Activated CD8-positive, alpha-beta memory T cell treated with anti-CD3 and anti-CD28 coated beads, Interleukin-2, amount 50 U/mL, for 1 hour (primary cell): ENCODE results near the gene ADGRA1.
"Not testable (repeated sequence)": the region's sequence is repeated elsewhere in the genome, so short reads cannot be mapped to it uniquely, and the experiment has no call there.

Experiments used
- DNase-seq: peaks from one replicate; pipeline ENCODE4 v3.0.0-alpha.2; 2020; ENCODE audit errors: extremely low read depth

ADGRA1 gene

DNA sequence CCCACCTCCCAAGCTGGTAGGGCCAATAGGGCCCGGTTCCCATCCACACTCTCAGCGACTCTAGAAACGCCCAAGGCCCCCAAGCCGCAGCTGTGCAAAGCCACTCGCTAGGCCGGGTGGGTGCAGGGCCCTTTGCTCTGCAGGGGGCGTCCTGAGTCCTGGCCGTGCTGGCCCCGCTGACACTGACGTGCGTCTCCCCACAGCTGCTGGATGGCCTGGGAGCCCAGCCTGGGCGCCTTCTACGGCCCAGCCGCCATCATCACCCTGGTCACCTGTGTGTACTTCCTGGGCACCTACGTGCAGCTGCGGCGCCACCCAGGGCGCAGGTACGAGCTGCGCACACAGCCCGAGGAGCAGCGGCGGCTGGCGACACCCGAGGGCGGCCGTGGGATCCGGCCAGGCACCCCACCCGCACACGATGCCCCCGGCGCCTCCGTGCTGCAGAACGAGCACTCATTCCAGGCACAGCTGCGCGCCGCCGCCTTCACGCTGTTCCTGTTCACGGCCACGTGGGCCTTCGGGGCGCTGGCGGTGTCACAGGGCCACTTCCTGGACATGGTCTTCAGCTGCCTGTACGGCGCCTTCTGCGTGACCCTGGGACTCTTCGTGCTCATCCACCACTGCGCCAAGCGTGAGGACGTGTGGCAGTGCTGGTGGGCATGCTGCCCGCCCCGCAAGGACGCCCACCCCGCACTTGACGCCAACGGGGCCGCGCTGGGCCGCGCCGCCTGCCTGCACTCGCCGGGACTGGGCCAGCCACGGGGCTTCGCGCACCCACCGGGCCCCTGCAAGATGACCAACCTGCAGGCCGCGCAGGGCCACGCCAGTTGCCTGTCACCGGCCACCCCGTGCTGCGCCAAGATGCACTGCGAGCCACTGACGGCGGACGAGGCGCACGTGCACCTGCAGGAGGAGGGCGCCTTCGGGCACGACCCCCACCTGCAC lies 40.7 kb downstream of the ADGRA1 start:
- DNase-seq = no peak

DNA sequence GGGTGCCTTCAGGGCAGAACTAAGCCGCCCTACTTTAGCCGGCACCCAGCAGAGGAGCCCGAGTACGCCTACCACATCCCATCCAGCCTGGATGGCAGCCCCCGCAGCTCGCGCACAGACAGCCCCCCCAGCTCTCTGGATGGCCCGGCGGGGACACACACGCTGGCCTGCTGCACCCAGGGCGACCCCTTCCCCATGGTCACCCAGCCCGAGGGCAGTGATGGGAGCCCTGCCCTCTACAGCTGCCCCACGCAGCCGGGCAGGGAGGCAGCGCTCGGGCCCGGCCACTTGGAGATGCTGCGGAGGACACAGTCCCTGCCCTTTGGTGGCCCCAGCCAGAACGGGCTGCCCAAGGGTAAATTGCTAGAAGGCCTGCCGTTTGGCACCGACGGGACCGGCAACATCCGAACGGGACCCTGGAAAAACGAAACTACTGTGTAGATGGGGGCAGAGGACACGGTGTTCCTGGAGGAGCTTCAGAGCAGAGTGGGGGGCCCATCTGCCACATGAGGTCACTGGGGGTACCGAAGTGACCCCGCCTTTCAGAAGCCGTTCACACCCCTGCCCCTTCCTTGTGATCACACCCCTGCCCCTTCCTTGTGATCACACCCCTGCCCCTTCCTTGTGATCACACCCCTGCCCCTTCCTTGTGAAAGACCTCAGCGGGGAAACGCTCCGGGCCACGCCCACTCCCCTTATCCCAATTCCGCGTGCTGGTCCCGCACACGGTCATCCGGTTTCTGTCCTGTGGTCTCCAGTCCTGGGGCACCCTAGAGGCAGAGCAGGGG lies 41.5 kb downstream of the ADGRA1 start:
- DNase-seq = no peak

DNA sequence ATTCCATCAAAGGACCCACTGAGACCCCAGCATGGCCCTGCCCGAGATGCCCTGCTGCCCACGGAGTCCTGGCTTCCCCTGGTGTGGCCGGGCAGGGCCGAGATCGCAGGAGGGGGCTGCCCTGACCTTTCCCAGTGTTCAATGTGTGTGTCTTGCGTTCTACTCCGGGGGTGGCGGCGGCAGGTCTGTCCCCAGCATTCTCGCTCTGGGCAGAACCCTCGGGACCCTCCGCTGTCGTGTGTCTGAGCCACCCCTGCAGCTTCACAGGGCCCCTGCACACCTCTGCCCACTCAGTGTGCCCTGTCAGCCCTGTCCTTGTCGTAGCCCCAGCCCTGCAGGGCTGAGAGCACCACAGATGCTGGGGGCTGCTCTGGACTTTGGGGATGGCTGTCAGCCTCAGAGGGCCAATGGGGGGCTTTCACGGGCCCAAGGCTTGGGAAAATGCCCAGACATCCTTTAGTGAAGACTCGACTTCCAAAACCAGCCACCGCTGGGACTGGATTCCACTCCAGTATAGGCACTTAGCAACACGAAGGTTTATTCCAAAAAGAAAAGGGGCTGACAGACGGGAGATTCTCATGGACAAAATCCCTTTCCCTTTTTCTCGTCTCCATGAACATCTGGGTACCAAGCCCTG lies 42.3 kb downstream of the ADGRA1 start:
- no peak for DNase-seq

DNA sequence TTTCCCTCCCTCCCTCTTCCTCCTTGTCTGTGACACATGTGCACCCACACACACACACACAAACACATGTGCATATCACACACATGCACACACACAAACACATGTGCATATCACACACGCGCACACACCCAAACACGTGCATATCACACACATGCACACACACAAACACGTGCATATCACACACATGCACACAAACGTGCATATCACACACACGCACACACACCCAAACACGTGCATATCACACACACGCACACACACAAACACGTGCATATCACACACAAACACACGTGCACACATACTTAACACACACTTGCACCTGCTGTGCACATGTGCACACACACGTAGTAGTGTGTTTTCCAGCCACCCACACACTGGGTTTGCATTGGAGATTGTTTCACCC lies 42.9 kb downstream of the ADGRA1 start:
- no peak for DNase-seq

DNA sequence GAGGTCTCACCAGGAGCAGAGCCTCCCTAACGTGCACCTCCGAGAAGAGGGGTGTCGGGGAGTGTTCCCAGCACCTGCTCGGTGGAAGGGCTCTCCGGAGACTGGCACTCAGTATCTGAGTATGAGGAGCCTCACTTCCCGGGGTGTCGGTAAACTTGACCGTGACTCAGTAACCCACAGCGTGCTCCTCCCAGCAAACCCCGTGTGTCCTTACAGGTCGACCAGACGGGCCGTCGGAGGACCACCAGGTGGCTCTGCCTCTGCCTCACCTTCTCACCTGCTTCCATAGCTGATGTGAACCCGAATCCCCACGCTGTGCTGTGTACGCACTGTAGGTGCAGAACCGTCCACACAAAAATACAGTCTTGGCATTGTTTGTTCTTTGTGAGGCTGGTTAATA lies 43.3 kb downstream of the ADGRA1 start:
- DNase-seq = no peak

DNA sequence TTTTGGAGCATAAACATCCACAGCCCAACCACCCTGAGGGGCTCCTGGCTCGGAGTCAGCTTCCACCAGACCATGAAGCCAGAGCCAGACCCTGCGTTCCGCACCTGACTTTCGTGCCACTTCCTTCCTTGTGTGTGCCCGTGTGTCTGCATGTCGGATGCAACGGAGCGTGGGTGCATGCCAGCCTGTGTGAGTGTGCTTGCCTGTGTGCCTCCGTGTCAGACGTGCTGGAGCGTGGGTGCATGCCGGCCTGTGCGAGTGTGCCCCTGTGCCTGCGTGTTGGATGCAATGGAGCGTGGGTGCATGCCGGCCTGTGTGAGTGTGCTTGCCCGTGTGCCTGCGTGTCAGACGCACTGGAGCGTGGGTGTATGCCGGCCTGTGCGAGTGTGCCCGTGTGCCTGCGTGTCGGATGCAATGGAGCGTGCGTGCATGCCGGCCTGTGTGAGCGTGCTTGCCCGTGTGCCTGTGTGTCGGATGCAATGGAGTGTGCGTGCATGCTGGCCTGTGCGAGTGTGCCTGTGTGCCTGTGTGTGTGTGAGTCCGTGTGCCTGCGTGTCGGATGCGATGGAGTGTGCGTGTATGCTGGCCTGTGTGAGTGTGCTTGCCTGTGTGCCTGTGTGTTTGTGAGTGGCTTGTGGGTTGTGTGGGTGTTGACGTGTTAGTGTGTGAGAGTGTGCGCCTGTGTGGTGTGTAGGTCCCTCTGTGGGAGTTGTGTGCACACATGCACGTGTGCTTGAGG lies 44.2 kb downstream of the ADGRA1 start:
- no peak for DNase-seq

DNA sequence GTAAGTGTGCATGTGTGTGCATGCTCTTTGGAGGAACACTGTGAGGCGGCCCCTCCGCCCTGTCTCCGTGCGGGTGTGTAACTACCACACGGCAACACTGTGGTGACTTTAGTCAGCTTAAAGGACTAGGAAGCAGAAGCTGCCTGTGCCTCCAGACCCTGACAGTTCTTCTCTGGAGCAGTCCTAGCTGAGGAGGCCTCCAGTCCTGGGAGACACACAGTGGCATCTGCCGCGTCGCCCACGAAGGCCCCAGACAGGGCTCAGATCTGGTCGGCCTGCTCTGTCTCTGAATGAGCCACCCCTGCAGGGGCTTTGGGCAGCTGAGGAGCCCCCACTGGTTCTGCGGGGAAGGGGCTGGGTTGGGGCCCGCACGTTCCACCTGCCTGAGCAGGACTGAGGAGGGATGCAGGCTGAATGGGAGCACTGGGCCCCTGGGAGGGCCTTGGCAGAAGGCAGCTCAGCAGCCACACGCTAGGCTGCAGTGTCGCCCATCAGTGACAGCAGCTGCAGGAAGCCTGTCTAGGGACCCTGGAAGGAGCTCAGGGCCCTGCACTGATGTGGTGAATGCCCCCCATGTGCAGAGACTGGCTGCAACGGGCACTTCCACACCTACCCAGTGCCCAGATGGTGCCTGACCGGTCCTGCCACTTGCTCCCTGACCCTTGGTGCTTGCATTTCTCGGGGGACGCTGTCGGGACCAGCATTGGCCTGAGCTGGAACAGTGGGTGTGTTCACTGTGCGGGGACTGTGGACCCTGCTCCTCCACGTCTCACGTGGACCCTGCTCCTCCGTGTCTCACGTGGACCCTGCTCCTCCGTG lies 45.0 kb downstream of the ADGRA1 start:
- no peak for DNase-seq

DNA sequence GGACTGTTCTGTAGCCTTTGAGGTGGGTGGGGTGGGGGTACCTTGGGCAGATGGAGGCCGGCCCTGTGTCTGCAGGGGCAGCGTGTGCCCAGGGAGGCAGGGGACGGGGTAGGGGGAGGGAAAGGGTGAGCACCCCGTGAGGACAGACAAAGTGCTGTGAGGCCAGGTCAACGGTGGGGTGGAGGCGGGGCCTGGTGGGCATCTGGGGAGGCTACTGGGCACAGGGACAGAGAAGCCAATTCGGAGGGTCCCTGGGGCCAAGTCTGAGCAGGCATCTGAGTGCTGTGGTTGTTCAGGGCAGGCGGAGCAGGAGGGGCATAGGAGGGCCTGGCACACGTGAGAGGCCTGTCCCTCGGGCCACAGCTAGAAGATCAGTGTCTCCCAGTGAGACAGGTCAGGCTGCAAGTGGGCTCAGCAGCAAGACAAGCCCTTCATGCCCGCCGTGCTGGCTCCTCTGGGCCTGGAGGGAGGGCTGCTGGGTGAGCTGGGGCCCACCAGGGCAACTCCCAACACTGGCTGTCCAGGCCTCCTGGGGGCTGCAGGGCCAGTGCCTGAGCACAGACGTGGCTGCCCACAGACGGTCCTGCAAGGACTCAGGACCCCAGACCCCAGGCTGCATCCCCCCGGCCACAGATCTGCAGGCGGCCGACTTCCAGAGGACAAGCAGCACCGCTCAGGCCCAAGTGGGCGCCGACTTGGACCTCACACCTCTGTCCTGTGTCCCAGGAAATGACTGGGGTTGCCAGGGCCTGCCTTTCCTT lies 45.9 kb downstream of the ADGRA1 start:
- DNase-seq = no peak

DNA sequence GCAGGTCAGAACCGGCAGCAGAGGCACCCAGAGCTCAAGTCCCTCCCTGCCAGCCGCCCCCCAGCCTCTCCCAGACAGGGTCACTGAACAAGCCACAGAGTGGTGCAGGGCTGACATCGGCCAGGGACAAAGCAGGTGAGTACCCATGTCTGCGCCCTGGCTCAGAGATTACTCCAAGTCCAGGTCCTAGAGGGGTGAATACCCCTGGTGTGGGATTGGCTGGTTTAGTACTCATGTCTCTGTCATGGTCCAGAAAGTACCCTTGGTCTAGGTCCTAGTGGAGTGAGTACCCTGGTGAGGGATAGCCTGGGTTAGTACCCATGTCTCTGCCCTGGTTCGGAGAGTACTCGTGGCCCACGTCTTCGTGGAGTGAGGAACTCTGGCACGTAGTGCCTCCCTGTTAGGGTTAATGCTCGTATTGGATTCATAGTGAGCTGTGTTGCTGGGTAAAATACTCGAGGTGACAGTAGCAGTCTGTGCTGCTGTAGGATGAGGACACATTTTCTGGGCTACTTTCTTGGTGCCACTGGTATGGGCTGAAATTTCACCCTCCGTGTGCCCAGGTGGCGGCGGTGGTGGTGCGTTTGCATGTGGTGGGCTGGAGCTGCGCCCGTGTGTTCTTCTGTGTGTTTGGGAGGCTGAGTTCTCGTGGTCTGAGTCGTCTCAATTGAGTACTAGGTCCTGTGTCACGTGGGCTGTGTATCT lies 46.8 kb downstream of the ADGRA1 start:
- DNase-seq = no peak

DNA sequence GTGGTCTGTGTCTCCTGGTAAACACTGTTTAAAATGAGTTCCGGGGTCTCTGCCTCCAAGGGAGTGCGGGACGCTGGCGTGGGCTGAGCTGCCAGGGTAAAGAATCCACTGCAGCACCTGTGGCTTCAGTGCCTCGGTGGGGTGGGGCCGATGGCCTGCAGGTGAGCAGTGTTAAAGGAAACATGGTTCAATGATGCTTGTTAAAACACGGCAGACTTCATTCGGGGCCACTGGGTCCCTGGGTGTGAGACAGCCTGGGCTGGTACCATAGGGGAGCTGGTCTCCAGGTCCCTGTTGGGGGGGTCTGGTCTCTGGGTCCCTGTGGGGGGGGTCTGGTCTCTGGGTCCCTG lies 47.4 kb downstream of the ADGRA1 start:
- DNase-seq = no peak

DNA sequence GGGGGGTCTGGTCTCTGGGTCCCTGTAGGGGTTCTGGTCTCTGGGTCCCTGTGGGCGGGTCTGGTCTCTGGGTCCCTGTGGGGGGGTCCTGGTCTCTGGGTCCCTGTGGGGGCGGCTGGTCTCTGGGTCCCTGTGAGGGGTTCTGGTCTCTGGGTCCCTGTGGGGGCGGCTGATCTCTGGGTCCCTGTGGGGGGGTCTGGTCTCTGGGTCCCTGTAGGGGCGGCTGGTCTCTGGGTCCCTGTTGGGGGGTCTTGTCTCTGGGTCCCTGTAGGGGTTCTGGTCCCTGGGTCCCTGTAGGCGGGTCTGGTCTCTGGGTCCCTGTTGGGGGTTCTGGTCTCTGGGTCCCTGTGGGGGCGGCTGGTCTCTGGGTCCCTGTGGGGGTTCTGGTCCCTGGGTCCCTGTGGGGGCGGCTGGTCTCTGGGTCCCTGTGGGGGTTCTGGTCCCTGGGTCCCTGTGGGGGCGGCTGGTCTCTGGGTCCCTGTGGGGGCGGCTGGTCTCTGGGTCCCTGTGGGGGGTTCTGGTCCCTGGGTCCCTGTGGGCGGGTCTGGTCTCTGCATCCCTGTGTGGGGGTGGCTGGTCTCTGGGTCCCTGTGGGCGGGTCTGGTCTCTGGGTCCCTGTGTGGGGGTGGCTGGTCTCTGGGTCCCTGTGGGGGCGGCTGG lies 49.9 kb downstream of the ADGRA1 start:
- DNase-seq = not testable (repeated sequence)

DNA sequence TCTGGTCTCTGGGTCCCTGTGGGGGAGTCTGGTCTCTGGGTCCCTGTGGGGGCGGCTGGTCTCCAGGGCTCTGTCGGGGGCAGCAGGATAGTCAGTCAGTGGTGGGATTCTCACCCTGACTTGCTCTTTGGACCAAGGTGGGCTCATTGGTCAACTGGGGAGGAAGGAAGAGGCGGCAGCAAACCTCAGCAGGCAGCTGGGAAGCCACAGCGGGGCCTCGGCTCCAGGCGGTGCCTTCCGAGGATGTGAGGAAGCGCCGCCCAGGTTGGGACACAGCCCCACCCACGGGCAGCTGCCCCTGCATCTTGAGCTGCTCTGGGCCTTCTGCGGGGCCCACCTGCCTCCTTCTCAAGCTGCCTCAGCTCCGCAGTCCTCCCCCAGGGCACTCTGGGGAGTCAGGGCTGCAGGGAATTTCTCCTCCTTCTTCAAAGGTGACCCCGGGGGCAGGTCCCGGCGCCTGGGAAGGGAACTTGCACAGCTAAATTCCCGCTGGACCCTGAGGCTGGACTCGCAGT lies 51.9 kb downstream of the ADGRA1 start:
- no peak for DNase-seq

DNA sequence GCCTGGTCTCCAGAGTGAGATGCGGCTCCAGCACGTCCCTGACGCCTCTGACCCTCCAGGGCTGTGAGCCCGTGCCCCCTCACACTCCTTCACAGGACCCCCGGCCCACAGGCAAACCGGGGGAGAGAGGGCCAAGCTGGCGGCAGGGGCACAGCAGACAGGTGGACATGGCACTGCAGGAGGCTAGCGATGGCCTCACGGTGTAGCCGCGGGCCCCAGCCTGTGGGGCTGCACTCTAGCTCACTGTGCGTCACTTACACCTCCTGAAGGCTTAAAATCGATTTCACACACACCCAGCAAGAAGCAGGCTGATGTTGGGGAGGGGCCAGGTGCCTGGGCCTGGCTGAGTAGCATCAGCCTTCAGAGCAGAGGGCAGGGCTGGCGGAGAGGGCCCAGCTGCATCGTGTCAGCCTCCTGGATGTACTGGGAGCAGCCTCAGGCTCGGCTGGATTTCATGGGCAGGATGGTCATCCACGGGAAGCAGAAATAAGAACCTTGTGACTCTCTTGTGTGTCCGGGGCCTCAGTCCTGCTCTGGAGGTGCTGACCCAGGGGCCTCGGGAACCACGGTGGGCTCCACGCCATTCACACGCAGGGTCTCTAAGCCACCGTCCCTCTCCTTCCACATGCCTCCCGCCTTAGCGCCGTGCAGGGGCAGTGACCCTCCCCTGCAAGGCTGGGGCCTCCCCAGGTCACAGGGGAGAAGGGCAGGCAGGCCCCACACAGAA lies 52.9 kb downstream of the ADGRA1 start:
- no peak for DNase-seq

DNA sequence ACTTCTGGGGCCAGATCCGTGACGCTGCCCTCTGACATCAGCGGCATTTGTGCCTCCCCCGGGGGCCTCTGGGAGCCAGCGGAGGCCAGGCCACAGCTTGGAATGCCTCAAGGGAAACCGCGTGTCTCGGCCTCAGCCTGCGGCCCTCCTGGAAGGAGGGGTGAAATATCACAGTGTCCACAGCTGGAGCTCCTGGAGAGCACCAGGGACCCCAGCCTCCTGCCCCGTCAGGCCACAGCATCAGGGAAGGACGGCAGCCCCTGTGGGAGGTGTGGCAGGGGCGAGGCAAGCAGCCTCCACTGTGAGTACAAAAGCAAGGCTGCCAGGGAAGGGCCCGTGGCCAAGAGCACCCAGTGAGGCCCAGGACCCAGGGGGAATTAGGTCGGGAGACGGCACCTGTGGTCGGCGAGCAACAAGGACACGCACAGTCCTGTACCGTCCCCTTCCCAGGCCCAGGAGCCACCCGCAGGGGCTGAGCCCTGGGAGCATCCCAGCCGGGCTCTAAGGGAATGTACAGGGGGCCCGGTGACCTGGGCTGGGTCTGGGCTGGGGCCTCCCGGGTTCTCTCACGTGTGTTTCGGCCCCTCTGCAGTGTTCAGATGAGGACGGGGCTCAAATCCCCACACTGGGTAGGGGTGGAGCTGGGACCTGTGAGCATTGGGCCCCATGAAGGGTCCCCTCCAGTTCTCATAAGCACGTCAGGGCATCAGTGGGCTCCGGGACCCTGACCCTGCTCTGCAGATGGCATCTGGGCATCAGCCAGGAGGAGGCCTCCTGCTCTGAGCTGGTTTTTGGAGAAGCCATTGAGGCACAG lies 53.6 kb downstream of the ADGRA1 start:
- no peak for DNase-seq

DNA sequence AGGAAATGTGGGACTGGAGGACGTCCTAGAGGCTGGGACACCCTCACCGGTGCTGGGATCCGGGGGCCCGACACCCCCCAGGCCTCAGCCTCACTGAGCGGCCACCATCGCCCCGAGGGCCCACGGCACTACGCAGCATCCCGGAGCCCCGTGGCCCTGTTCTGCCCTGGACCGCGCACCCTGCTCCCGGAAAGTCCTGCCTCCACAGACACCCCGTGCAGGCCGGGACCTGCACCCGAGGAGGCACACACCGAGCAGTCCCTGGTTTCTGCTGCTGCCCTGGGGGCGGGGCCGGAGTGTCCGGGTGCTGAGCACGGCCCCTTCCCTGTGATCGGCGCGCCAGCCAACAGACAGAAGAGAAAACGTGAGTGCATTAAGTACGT lies 54.2 kb downstream of the ADGRA1 start:
- no peak for DNase-seq

DNA sequence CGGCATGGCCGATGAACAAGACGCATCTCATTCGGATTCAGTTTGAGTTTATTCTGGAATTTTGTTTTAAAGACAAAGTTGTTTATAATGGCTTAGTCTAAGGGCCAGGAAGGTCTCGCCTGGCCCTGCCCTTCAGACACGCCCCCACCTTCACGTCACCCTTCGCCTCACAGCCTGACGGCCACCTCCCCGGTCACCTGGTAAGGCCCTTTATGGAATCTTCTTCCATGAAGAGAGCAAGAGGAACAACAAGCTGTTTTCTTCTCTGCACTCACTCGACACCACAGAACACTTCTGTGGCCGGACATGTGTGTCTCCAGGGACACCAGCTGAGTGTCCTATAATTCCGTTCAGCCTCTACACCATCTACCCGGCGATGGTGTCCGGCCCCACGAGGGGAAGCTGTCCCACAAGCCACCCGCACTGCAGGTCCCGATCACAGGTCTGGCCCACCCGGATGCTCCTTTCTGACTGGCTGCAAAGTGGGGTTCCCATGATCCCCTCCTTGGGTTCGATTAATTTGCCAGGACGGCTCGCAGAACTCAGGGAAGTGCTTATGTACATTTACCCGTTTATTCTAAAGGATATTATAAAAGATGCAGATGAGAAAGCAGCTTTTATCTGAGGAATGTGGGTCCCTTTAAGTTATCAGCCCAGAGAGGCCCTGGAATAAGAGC lies 54.9 kb downstream of the ADGRA1 start:
- no peak for DNase-seq

DNA sequence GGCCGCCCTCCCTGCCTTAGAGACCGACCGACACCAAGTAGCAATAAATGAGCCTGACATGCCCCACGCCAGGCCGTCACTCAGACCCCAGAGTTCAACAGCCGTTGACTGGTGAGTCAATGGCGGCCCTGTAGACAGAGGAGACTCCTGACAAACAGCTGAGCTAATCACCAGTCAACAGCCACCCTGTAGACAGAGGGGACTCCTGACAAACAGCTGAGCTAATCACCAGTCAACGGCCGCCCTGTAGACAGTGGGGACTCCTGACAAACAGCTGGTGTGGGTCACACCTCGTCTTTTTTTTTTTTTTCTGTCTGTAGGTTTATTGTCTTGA lies 55.4 kb downstream of the ADGRA1 start:
- no peak for DNase-seq
